SK-N-SH (cell line): Measurements from ENCODE around the gene CA4. TPM values are rescaled to one million over a fixed set of nuclear protein-coding genes. Genes with fewer than 3 reads are reported as not detected.

Experiments
- CTCF ChIA-PET: fragments of 300-600, 350-600 bp; formaldehyde crosslinking; extraction: SDS; loops from one replicate; lab custom pipeline; 2021; lab: Yijun Ruan, JAX
- POLR2A ChIA-PET: fragments of 350-600 bp; sonication (Branson Sonifier 250); formaldehyde crosslinking; extraction: SDS; loops from one replicate; lab custom pipeline; 2020; ENCODE audit warnings: antibody characterized with exemption, inconsistent platforms; lab: Yijun Ruan, JAX
- DNase-seq: peaks from one replicate; pipeline ENCODE4 v3.0.0; 2012
- H2AFZ ChIP-seq: fragments of 200-600 bp; sonication (generic); 2 replicates; pipeline ENCODE4 v1.8.1; 2016; ENCODE audit warnings: antibody characterized with exemption, mild to moderate bottlenecking, low read depth
- H3F3A ChIP-seq: fragments of 200-600 bp; sonication (generic); replicated peaks from 2 replicates; pipeline ENCODE3; 2016; ENCODE audit warnings: antibody characterized with exemption, mild to moderate bottlenecking; ENCODE audit not compliant: insufficient read depth
- H3K27ac ChIP-seq, 2 experiments: fragments of 200-500 bp in 1 of 2; fragments of 200-600 bp in 1 of 2; sonication (Bioruptor generic) in 1 of 2; sonication (generic), shearing (Covaris generic) in 1 of 2; 2 replicates each; pipeline versions ENCODE4 v1.5.1 to v1.6.1; 2014 to 2016; ENCODE audit warnings: low read depth in 2 of 2, inconsistent platforms in 1 of 2, low read length in 1 of 2, mild to moderate bottlenecking in 1 of 2, mixed read lengths in 1 of 2
- H3K27me3 ChIP-seq: fragments of 200-600 bp; sonication (generic), shearing (Covaris generic); 2 replicates; pipeline ENCODE4 v1.6.1; 2016; ENCODE audit warnings: mixed run types; ENCODE audit not compliant: insufficient read depth
- H3K36me3 ChIP-seq, 2 experiments: fragments of 200-500 bp in 1 of 2; fragments of 200-600 bp in 1 of 2; sonication (Bioruptor generic) in 1 of 2; sonication (generic) in 1 of 2; replicated peaks in 1 of 2; 2 replicates each; pipeline versions ENCODE3 to v1.5.1; 2014 to 2016; ENCODE audit warnings: low read length in 1 of 2, mild to moderate bottlenecking in 1 of 2; ENCODE audit not compliant: insufficient read depth in 2 of 2, control insufficient read depth in 1 of 2
- H3K4me1 ChIP-seq, 2 experiments: fragments of 200-500 bp in 1 of 2; fragments of 200-600 bp in 1 of 2; sonication (Bioruptor generic) in 1 of 2; sonication (generic), shearing (Covaris generic) in 1 of 2; 2 replicates each; pipeline versions ENCODE4 v1.5.1 to v1.6.1; 2014 to 2016; ENCODE audit warnings: low read depth in 1 of 2, low read length in 1 of 2, mixed run types in 1 of 2; ENCODE audit not compliant: insufficient read depth in 2 of 2, control insufficient read depth in 1 of 2
- H3K4me2 ChIP-seq: fragments of 200-600 bp; sonication (generic), shearing (Covaris generic); 2 replicates; pipeline ENCODE4 v1.6.1; 2017; ENCODE audit warnings: mixed run types
- H3K4me3 ChIP-seq, 2 experiments: fragments of 200-500 bp in 1 of 2; fragments of 200-600 bp in 1 of 2; sonication (Bioruptor generic) in 1 of 2; sonication (generic), shearing (Covaris generic) in 1 of 2; 2 replicates each; pipeline versions ENCODE4 v1.5.1 to v1.8.1; 2014 to 2016; ENCODE audit warnings: low read depth in 2 of 2, inconsistent platforms in 1 of 2, low read length in 1 of 2, mild to moderate bottlenecking in 1 of 2, mixed read lengths in 1 of 2, moderate library complexity in 1 of 2
- H3K79me2 ChIP-seq: fragments of 200-600 bp; sonication (generic); 2 replicates; pipeline ENCODE4 v1.8.1; 2017; ENCODE audit warnings: mild to moderate bottlenecking; ENCODE audit not compliant: insufficient read depth
- H3K9ac ChIP-seq: fragments of 200-600 bp; sonication (generic); 2 replicates; pipeline ENCODE4 v1.6.1; 2017; ENCODE audit warnings: mixed run types
- H3K9me2 ChIP-seq: fragments of 200-600 bp; sonication (generic); 2 replicates; pipeline ENCODE4 v1.6.1; 2017; ENCODE audit warnings: mixed run types
- H3K9me3 ChIP-seq: fragments of 200-600 bp; sonication (generic); 2 replicates; pipeline ENCODE4 v1.6.1; 2017; ENCODE audit warnings: mixed run types, mild to moderate bottlenecking, moderate library complexity
- H4K20me1 ChIP-seq: fragments of 200-600 bp; sonication (generic); 2 replicates; pipeline ENCODE4 v1.6.1; 2017; ENCODE audit warnings: mild to moderate bottlenecking, mixed run types; ENCODE audit not compliant: insufficient read depth
- ELF1 ChIP-seq: IDR thresholded peaks from 2 replicates; pipeline ENCODE4 v1.4.0; 2012
- EP300 ChIP-seq, 2 experiments: IDR thresholded peaks; 2 replicates each; pipeline versions ENCODE4 v1.4.0 to v1.6.1; 2012; ENCODE audit warnings: borderline replicate concordance in 1 of 2, low read depth in 1 of 2, low read length in 1 of 2
- EZH2phosphoT487 ChIP-seq: fragments of 200-600 bp; sonication (generic); IDR thresholded peaks from 2 replicates; pipeline ENCODE4 v1.6.1; 2017; ENCODE audit warnings: low read depth, mixed run types, mild to moderate bottlenecking, antibody characterized with exemption, moderate library complexity, borderline replicate concordance
- FOXJ3 ChIP-seq: sonication (generic); formaldehyde crosslinking; IDR thresholded peaks from 2 replicates; pipeline ENCODE4 v1.5.1; 2020; ENCODE audit warnings: mild to moderate bottlenecking, missing genetic modification reagents
- GATA2 ChIP-seq: sonication (generic); formaldehyde crosslinking; IDR thresholded peaks from 2 replicates; pipeline ENCODE4 v1.5.0; 2020; ENCODE audit warnings: mild to moderate bottlenecking, missing genetic modification reagents
- NFIC ChIP-seq: IDR thresholded peaks from 2 replicates; pipeline ENCODE4 v1.4.0; 2012; ENCODE audit warnings: borderline replicate concordance
- PBX3 ChIP-seq: IDR thresholded peaks from 2 replicates; pipeline ENCODE4; 2012
- POLR2AphosphoS5 ChIP-seq: IDR thresholded peaks from 2 replicates; pipeline ENCODE4 v1.6.1; 2012; ENCODE audit warnings: low read depth, low read length
- RCOR1 ChIP-seq: fragments of 150-350 bp; IDR thresholded peaks from 2 replicates; pipeline ENCODE4 v1.6.1; 2017; ENCODE audit warnings: antibody characterized with exemption, low read length
- TAF1 ChIP-seq: IDR thresholded peaks from 2 replicates; pipeline ENCODE4 v1.6.1; 2012; ENCODE audit warnings: low read depth, mild to moderate bottlenecking, low read length, moderate library complexity, borderline replicate concordance
- TCF12 ChIP-seq: IDR thresholded peaks from 2 replicates; pipeline ENCODE4 v1.4.0; 2012
- YY1 ChIP-seq: IDR thresholded peaks from 2 replicates; pipeline ENCODE4 v1.4.0; 2012; ENCODE audit warnings: low read depth, mild to moderate bottlenecking
- WGBS: methylation state at CpG from one replicate; pipeline ENCODE4 v1.1.6; 2017; ENCODE audit warnings: low lambda C conversion rate; 5-methylcytosine and 5-hydroxymethylcytosine counted together
- polyA plus RNA-seq, 3 experiments: library from polyadenylated mRNA; depleted of rRNA; stranded (reverse); fragments of >200 nt; gene quantifications; 2 replicates each; pipeline ENCODE4 v1.2.3, GENCODE V29; 2012

Gene CA4
- polyA plus RNA-seq, 1 of the 3 experiments (the other 2 are of a cell fraction), result 0.21 TPM

- TF ChIP-seq FOXJ3 (CRISPR knock-in tag) (no peak), PBX3 (no peak), ELF1 (no peak)
Observed at GRCh38 chr17:60164164-60164563, 14.4 kb downstream of the CA4 start (continued).

GRCh38 chr17:60164697-60165096, 14.9 kb downstream of the CA4 start:
- peaks cover 0 to 6% of the 10 kb centered on the region in 2 experiments; a peak in 1 of 4 replicates for H3K4me1 ChIP-seq
- TF ChIP-seq EZH2phosphoT487 (no peak), GATA2 (CRISPR knock-in tag) (no peak), RCOR1 (no peak), NFIC (no peak), YY1 (no peak), POLR2AphosphoS5 (no peak), EP300 (IDR thresholded peaks at IDR 0.05; ENCODE audit: borderline replicate concordance in 1 of 2, low read depth in 1 of 2, low read length in 1 of 2) (no peak), TCF12 (no peak)
- TF ChIP-seq, all 33 proteins: peak for 0
- Histone ChIP-seq H3K79me2 (no peaks in the 10 kb centered on the region), H3K9me3 (no peaks in the 10 kb centered on the region), H3K27me3 (no peaks in the 10 kb centered on the region), H4K20me1 (no peaks in the 10 kb centered on the region), H3K4me3 (no peak overlapping the region), H3K9ac (no peak overlapping the region), H2AFZ (no peak overlapping the region), H3F3A (no peaks in the 10 kb centered on the region), H3K36me3 (no peaks in the 10 kb centered on the region), H3K27ac (no peak overlapping the region), H3K9me2 (no peaks in the 10 kb centered on the region), H3K4me2 (no peak overlapping the region)
- ChIA-PET CTCF (no interaction called here), POLR2A (no interaction called here)
- no peak for DNase-seq
- 75% methylated on average over 5 of the region's 5 CpGs for WGBS

GRCh38 chr17:60165223-60165622, 15.4 kb downstream of the CA4 start:
- Histone ChIP-seq H3F3A (no peaks in the 10 kb centered on the region), H3K9ac (no peak overlapping the region), H3K4me3 (no peak overlapping the region), H3K4me1 (peaks cover under 1 to 6% of the 10 kb centered on the region in 2 experiments; a peak in 2 of 4 replicates), H4K20me1 (no peaks in the 10 kb centered on the region), H3K27ac (no peak overlapping the region), H3K27me3 (no peaks in the 10 kb centered on the region), H3K9me3 (no peaks in the 10 kb centered on the region), H3K4me2 (no peak overlapping the region), H3K79me2 (no peaks in the 10 kb centered on the region), H3K36me3 (no peaks in the 10 kb centered on the region), H3K9me2 (no peaks in the 10 kb centered on the region), H2AFZ (no peak overlapping the region)
- no peak for TF ChIP-seq TAF1
- CTCF ChIA-PET, result no interaction called here
- WGBS, result 70% methylated on average over 5 of the region's 5 CpGs
- no peak for DNase-seq
- POLR2A ChIA-PET, result no interaction called here
